Peyer's patch (tissue), 4 donors: ENCODE data around the gene TBCC. TPM values are rescaled to one million over a fixed set of nuclear protein-coding genes. Genes with fewer than 3 reads are reported as not detected.

Experiments
- DNase-seq, 3 donors: peaks; one replicate each; pipeline ENCODE4 v3.0.0-alpha.2; 2017 to 2019
- H3K27ac ChIP-seq, 4 donors: fragments of 200-600 bp; sonication (generic); one replicate each; pipeline ENCODE4 v1.5.1; 2016 to 2019
- H3K27me3 ChIP-seq, 2 donors: fragments of 200-600 bp; sonication (generic); one replicate each; pipeline ENCODE4 v1.5.1; 2019
- H3K36me3 ChIP-seq, 3 donors: fragments of 200-600 bp; sonication (generic); one replicate each; pipeline ENCODE4 v1.5.1; 2016 to 2019
- H3K4me1 ChIP-seq, 4 donors: fragments of 200-600 bp; sonication (generic); one replicate each; pipeline ENCODE4 v1.5.1; 2016 to 2019
- H3K4me3 ChIP-seq, 4 donors: fragments of 200-600 bp; sonication (generic); 1 replicate in 3 of 4; 2 replicates in 1 of 4; pipeline ENCODE4 v1.5.1; 2016 to 2019; ENCODE audit warnings: mild to moderate bottlenecking in 1 of 4
- H3K9me3 ChIP-seq, 4 donors: fragments of 200-600 bp; sonication (generic); one replicate each; pipeline ENCODE4 v1.5.1; 2016 to 2019; ENCODE audit warnings: mild to moderate bottlenecking in 1 of 4
- CTCF ChIP-seq, 6 experiments: fragments of 450-650 bp in 4 of 6; fragments of 200-600 bp in 2 of 6; sonication (generic) in 1 of 6; IDR thresholded peaks; one replicate each; pipeline ENCODE4 v1.5.1; 2017 to 2019; ENCODE audit warnings: antibody characterized with exemption in 6 of 6, mild to moderate bottlenecking in 3 of 6, moderate library complexity in 1 of 6
- POLR2A ChIP-seq, 2 donors: fragments of 450-650 bp; IDR thresholded peaks; one replicate each; pipeline ENCODE4 v1.5.1; 2017; ENCODE audit warnings: antibody characterized with exemption in 2 of 2, mild to moderate bottlenecking in 2 of 2, moderate library complexity in 2 of 2
- total RNA-seq, 4 donors: library from RNA; depleted of rRNA; stranded (reverse); fragments of >200 nt; gene quantifications; one replicate each; pipeline ENCODE4 v1.1.0, GENCODE V29; 2016

Gene TBCC
- total RNA-seq = 10 to 100 TPM; 23.1 to 36.4 (median 30.7) TPM

DNA sequence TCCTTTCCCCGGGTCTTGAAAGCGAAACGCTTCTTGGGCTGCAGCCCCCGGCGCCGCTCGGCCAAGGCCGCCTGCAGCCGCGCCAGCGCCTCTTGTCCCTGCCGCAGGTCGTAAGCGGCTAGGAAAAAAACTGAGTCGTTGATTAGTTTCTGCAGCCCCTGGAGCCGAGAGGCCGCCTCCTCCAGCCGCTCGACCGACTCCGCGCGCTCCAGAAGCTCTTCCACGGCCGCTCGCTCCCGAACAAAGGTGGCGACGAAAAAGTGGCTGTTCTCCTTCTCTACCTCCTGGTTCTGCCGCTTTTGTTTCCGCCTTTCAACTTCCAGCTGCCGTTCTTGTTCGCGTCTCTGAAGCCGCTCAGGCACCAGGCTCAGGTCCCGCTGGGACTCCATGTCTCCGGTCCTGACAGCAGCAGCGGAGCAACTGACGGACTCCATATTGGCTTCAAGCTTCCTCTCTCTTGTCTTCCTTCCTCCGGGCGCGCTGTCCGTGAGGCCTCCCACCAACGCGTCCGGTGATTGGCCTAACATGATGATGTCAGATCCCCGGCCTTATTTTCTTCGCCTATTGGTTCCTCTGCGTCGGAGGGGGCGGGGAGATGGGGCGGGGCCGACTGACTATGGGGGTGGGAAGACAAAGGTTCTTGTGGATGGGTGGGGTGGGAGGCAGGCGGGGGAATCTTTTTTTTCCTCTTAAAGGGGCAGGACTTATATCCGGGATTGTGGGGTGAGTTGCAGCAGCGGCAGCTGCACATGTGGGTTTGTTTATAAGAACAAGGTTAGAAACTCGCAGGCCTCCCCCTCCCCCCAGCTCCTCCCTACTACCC, at the start of gene TBCC:
TBCC (minus strand) TSS at position 464 of the 823 bp plus-strand sequence; CDS start at position 434, 30 bp downstream.
- peak within 1 kb of the TSS; percentile 90 to 99 (median 95) for H3K27ac ChIP-seq
- peak; percentile 97 to 98 (median 97) for DNase-seq
- peaks cover 3 to 26% (median 12%) of the 10 kb centered on the region in 4 donors for H3K4me1 ChIP-seq
- H3K4me3 ChIP-seq = peak within 1 kb of the TSS; percentile 75 to 97 (median 82)
- no peaks in the 10 kb centered on the region for H3K36me3 ChIP-seq
- H3K27me3 ChIP-seq = no peaks in the 10 kb centered on the region
- no peaks in the 10 kb centered on the region for H3K9me3 ChIP-seq
- no peak for TF ChIP-seq CTCF (IDR thresholded peaks at IDR 0.05)
- TF ChIP-seq POLR2A (IDR thresholded peaks at IDR 0.05) = peak; percentile 96 to 98

- Histone ChIP-seq H3K9me3 (no peaks in the 10 kb centered on the region), H3K27ac (no peak overlapping the region), H3K27me3 (no peaks in the 10 kb centered on the region), H3K36me3 (no peaks in the 10 kb centered on the region), H3K4me3 (no peak overlapping the region), H3K4me1 (no peaks in the 10 kb centered on the region)
- no peak for TF ChIP-seq CTCF (IDR thresholded peaks at IDR 0.05)
- TF ChIP-seq POLR2A (IDR thresholded peaks at IDR 0.05) = no peak
- DNase-seq = no peak
These were observed 49.7 kb upstream of the TBCC start for GRCh38 chr6:42795651-42796050.

GRCh38 chr6:42791706-42792320, 45.9 kb upstream of the TBCC start:
- no peaks in the 10 kb centered on the region for H3K27me3 ChIP-seq
- no peaks in the 10 kb centered on the region for H3K36me3 ChIP-seq
- no peak overlapping the region for H3K27ac ChIP-seq
- H3K4me1 ChIP-seq = peaks cover 0 to 21% (median 0%) of the 10 kb centered on the region in 4 donors
- TF ChIP-seq CTCF (IDR thresholded peaks at IDR 0.05) (no peak), POLR2A (IDR thresholded peaks at IDR 0.05) (no peak)
- no peaks in the 10 kb centered on the region for H3K9me3 ChIP-seq
- no peak overlapping the region for H3K4me3 ChIP-seq
- no peak for DNase-seq

- peaks cover 0 to 33% (median 0%) of the 10 kb centered on the region in 4 donors for H3K4me1 ChIP-seq
- no peaks in the 10 kb centered on the region for H3K9me3 ChIP-seq
- no peaks in the 10 kb centered on the region for H3K27me3 ChIP-seq
- peak overlapping the region in 2 of 4 donors; percentile 3 to 29 for H3K27ac ChIP-seq
- DNase-seq = no peak
- no peak for TF ChIP-seq CTCF (IDR thresholded peaks at IDR 0.05)
- TF ChIP-seq POLR2A (IDR thresholded peaks at IDR 0.05) = no peak
- no peaks in the 10 kb centered on the region for H3K36me3 ChIP-seq
- H3K4me3 ChIP-seq = no peak overlapping the region
These were observed 44.8 kb upstream of the TBCC start for GRCh38 chr6:42790549-42791181.

GRCh38 chr6:42788671-42789070, 42.8 kb upstream of the TBCC start:
- TF ChIP-seq CTCF (IDR thresholded peaks at IDR 0.05) (no peak), POLR2A (IDR thresholded peaks at IDR 0.05) (no peak)
- Histone ChIP-seq H3K4me3 (no peak overlapping the region), H3K36me3 (no peaks in the 10 kb centered on the region), H3K4me1 (peaks cover 0 to 44% (median 4%) of the 10 kb centered on the region in 4 donors), H3K27ac (peak overlapping the region in 1 of 4 donors; percentile 10), H3K9me3 (no peaks in the 10 kb centered on the region), H3K27me3 (no peaks in the 10 kb centered on the region)
- no peak for DNase-seq
